A204.1 (cell line): ENCODE measurements around the gene RNF215.

Experiments used
- FAIRE-seq: peaks from 2 replicates; lab custom pipeline; 2012; peaks lifted over from hg19 to GRCh38; lab: Jason Lieb, UNC

RNF215 gene

GRCh38 chr22:30386960-30387827, at the start of gene RNF215:
Gene RNF215 (minus strand): TSS chr22:30387411. CDS start chr22:30387313, 98 bp downstream.
- no peak for FAIRE-seq

GRCh38 chr22:30436196-30436595, 49.0 kb upstream of the RNF215 start:
- FAIRE-seq, result no peak

- FAIRE-seq, result no peak
Measured at GRCh38 chr22:30435674-30436126, 48.5 kb upstream of the RNF215 start.

- no peak for FAIRE-seq
Measured at GRCh38 chr22:30434843-30435242, 47.6 kb upstream of the RNF215 start.

- FAIRE-seq, result no peak
Measured at GRCh38 chr22:30433773-30434172, 46.6 kb upstream of the RNF215 start.

- FAIRE-seq, result no peak
Measured at GRCh38 chr22:30433227-30433626, 46.0 kb upstream of the RNF215 start.

GRCh38 chr22:30432520-30432919, 45.3 kb upstream of the RNF215 start:
- FAIRE-seq, result no peak

- FAIRE-seq, result no peak
Measured at GRCh38 chr22:30432096-30432495, 44.9 kb upstream of the RNF215 start.

GRCh38 chr22:30430933-30431332, 43.7 kb upstream of the RNF215 start:
- no peak for FAIRE-seq

- no peak for FAIRE-seq
Measured at GRCh38 chr22:30429887-30430286, 42.7 kb upstream of the RNF215 start.

- no peak for FAIRE-seq
Measured at GRCh38 chr22:30427871-30428270, 40.7 kb upstream of the RNF215 start.

- FAIRE-seq, result no peak
Measured at GRCh38 chr22:30426388-30427353, 39.5 kb upstream of the RNF215 start.

- FAIRE-seq, result no peak
Measured at GRCh38 chr22:30425616-30426387, 38.6 kb upstream of the RNF215 start, which contains the start of gene MTFP1. Gene MTFP1 (plus strand): TSS chr22:30425768. CDS start chr22:30425880, 112 bp downstream.

GRCh38 chr22:30425327-30425615, 38.1 kb upstream of the RNF215 start:
- no peak for FAIRE-seq

- no peak for FAIRE-seq
Measured at GRCh38 chr22:30424534-30425326, 37.5 kb upstream of the RNF215 start.

- FAIRE-seq, result peak; percentile 98
Measured at GRCh38 chr22:30423959-30424533, 36.8 kb upstream of the RNF215 start.

- no peak for FAIRE-seq
Measured at GRCh38 chr22:30423301-30423958, 36.2 kb upstream of the RNF215 start.

GRCh38 chr22:30422481-30423300, 35.5 kb upstream of the RNF215 start:
- peak; percentile 25 for FAIRE-seq

GRCh38 chr22:30421695-30422480, 34.7 kb upstream of the RNF215 start:
- no peak for FAIRE-seq
